MM.1S (cell line): ENCODE results near the gene CISD2.
"Not testable (repeated sequence)": the region's sequence is repeated elsewhere in the genome, so short reads cannot be mapped to it uniquely, and the experiment has no call there.

Experiments
- EZH2 ChIP-seq: fragments of 300-600 bp; sonication (generic); optimal IDR thresholded peaks from 2 replicates; pipeline ENCODE3; 2017; ENCODE audit warnings: low read depth, mild to moderate bottlenecking, antibody characterized with exemption, low read length, mixed read lengths
- TF ChIP-seq, protein P1 (sequence below): fragments of 300-600 bp; sonication (generic); IDR thresholded peaks from 2 replicates; pipeline ENCODE4 v1.5.1; 2016; ENCODE audit warnings: antibody characterized with exemption, low read length, mixed read lengths

DNA sequence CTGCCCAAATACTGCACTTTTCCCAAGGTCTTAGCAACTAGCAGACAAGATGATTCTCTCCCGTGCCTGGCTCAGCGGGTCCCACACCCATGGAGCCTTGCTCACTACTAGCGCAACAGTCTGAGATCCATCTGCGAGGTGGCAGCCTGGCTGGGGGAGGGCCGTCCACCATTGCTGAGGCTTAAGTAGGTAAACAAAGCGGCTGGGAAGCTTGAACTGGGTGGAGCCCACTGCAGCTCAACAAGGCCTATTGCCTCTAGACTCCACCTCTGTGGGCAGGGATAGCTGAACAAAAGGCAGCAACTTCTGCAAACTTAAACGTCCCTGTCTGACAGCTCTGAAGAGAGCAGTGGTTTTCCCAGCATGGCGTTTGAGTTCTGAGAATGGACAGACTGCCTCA is 50.9 kb downstream of the CISD2 start:
- TF ChIP-seq, protein P1, sequence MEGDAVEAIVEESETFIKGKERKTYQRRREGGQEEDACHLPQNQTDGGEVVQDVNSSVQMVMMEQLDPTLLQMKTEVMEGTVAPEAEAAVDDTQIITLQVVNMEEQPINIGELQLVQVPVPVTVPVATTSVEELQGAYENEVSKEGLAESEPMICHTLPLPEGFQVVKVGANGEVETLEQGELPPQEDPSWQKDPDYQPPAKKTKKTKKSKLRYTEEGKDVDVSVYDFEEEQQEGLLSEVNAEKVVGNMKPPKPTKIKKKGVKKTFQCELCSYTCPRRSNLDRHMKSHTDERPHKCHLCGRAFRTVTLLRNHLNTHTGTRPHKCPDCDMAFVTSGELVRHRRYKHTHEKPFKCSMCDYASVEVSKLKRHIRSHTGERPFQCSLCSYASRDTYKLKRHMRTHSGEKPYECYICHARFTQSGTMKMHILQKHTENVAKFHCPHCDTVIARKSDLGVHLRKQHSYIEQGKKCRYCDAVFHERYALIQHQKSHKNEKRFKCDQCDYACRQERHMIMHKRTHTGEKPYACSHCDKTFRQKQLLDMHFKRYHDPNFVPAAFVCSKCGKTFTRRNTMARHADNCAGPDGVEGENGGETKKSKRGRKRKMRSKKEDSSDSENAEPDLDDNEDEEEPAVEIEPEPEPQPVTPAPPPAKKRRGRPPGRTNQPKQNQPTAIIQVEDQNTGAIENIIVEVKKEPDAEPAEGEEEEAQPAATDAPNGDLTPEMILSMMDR, result not testable (repeated sequence)
- not testable (repeated sequence) for TF ChIP-seq EZH2
